Lung (tissue), 12 donors: Measurements from ENCODE around the gene PARP4. TPM values are rescaled to one million over a fixed set of nuclear protein-coding genes. Genes with fewer than 3 reads are reported as not detected.

Source experiments
- ATAC-seq: fragments of 200-7000 bp; cut with Tn5 transposase; one replicate; pipeline ENCODE4 v1.9.1; 2020; ENCODE audit warnings: moderate number of reproducible peaks; ENCODE audit not compliant: insufficient read depth, low FRiP score
- DNase-seq, 3 donors: peaks; one replicate each; pipeline ENCODE4 v3.0.0-alpha.2; 2013 to 2017
- H3K27ac ChIP-seq, 2 donors: one replicate each; pipeline ENCODE4 v1.5.1; 2013; ENCODE audit warnings: mild to moderate bottlenecking in 2 of 2, moderate library complexity in 2 of 2, control low read depth in 1 of 2, inconsistent platforms in 1 of 2, low read depth in 1 of 2, low read length in 1 of 2
- H3K27me3 ChIP-seq, 3 donors: one replicate each; pipeline ENCODE4 v1.5.1; 2013; ENCODE audit warnings: low read length in 2 of 3; ENCODE audit not compliant: control insufficient read depth in 3 of 3, insufficient read depth in 3 of 3
- H3K36me3 ChIP-seq, 4 donors: one replicate each; pipeline ENCODE4 v1.5.1; 2013; ENCODE audit warnings: low read length in 4 of 4, mild to moderate bottlenecking in 1 of 4, moderate library complexity in 1 of 4; ENCODE audit not compliant: control insufficient read depth in 4 of 4, insufficient read depth in 4 of 4
- H3K4me1 ChIP-seq, 5 donors: one replicate each; pipeline ENCODE4 v1.5.1; 2013; ENCODE audit warnings: low read length in 5 of 5, mild to moderate bottlenecking in 2 of 5, moderate library complexity in 1 of 5; ENCODE audit not compliant: control insufficient read depth in 5 of 5, insufficient read depth in 5 of 5
- H3K4me3 ChIP-seq: one replicate; pipeline ENCODE4 v1.5.1; 2013; ENCODE audit warnings: mild to moderate bottlenecking, control low read depth, moderate library complexity
- H3K9ac ChIP-seq, 2 donors: one replicate each; pipeline ENCODE4 v1.5.1; 2013; ENCODE audit warnings: low read length in 2 of 2, control low read depth in 1 of 2; ENCODE audit not compliant: insufficient read depth in 1 of 2
- H3K9me3 ChIP-seq, 4 donors: one replicate each; pipeline ENCODE4 v1.5.1; 2013; ENCODE audit warnings: low read length in 3 of 4, mild to moderate bottlenecking in 1 of 4, moderate library complexity in 1 of 4; ENCODE audit not compliant: control insufficient read depth in 4 of 4, insufficient read depth in 3 of 4
- CTCF ChIP-seq: IDR thresholded peaks from 2 replicates; pipeline ENCODE4 v1.5.1; 2012; ENCODE audit warnings: mild to moderate bottlenecking; ENCODE audit errors: control extremely low read depth, extremely low read depth
- WGBS, 2 donors: extraction: QIAGEN DNeasy Blood & Tissue Kit; methylation state at CpG; one replicate each; pipeline ENCODE4 v1.1.7; 2013; 5-methylcytosine and 5-hydroxymethylcytosine counted together
- polyA plus RNA-seq, 2 donors: library from polyadenylated mRNA; stranded (reverse); fragments of 200-250 nt; gene quantifications; one replicate each; pipeline ENCODE4 v1.2.1, GENCODE V29; 2013
- total RNA-seq, 2 donors: library from RNA; depleted of rRNA in 1 of 2; stranded (reverse); fragments of >200 nt in 1 of 2; gene quantifications; one replicate each; pipeline ENCODE4 v1.2.1, GENCODE V29; 2014 to 2021
- donor health status: control.
- donor health status: control.
- donor health status: Bipolar disorder and iron deficiency.
- donor health status: healthy.
- donor health status: DM: yes; HTN: yes; CAD: no.

PARP4 gene
- total and polyA plus RNA-seq, 4 donors: 18.4 to 61.1 (median 46.2) TPM

- ATAC-seq (no peak), DNase-seq (no peak)
- Histone ChIP-seq H3K27ac (no peak overlapping the region), H3K9me3 (no peaks in the 10 kb centered on the region), H3K36me3 (peaks cover 0 to 13% (median 5%) of the 10 kb centered on the region in 4 donors), H3K4me1 (peaks cover 0 to 6% (median 0%) of the 10 kb centered on the region in 5 donors), H3K27me3 (no peaks in the 10 kb centered on the region), H3K4me3 (no peak overlapping the region), H3K9ac (no peak overlapping the region)
- TF ChIP-seq CTCF: no peak
- WGBS, 2 donors: 94 to 96% methylated on average over 20 of the region's 20 CpGs
Observed at GRCh38 chr13:24505756-24506155, 6.8 kb downstream of the PARP4 start.

DNA sequence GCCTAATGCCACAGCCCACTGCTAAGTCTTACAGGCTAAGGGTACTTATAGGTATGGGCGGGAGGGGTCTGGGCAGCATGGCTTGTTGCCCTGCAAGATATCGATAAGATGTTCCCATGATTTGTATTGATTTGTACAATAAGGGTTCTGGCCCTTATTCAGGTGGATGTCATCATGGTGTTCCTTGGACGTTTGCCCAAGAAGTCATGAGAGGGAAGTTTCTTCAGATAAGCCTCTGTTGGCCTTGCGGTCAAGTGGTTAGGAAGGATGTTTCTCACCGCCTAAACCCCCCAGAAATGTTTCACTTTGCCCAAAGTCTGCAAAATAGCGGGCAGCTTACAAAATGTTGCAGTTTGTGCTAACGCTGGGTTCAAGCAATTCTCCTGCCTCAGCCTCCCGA is 7.3 kb downstream of the PARP4 start:
- WGBS, 2 donors: 46 to 67% methylated on average over 8 of the region's 8 CpGs
- ATAC-seq (peak; percentile 14), DNase-seq (no peak)
- no peaks in the 10 kb centered on the region for H3K9me3 ChIP-seq
- H3K4me3 ChIP-seq: no peak overlapping the region
- TF ChIP-seq CTCF: no peak
- no peak overlapping the region for H3K9ac ChIP-seq
- peaks cover 0 to 8% (median 0%) of the 10 kb centered on the region in 5 donors for H3K4me1 ChIP-seq
- H3K27ac ChIP-seq: no peak overlapping the region
- peaks cover 0 to 13% (median 5%) of the 10 kb centered on the region in 4 donors for H3K36me3 ChIP-seq
- no peaks in the 10 kb centered on the region for H3K27me3 ChIP-seq

- DNase-seq (no peak), ATAC-seq (no peak)
- no peaks in the 10 kb centered on the region for H3K27me3 ChIP-seq
- peaks cover 0 to 14% (median 5%) of the 10 kb centered on the region in 4 donors for H3K36me3 ChIP-seq
- H3K9me3 ChIP-seq: no peaks in the 10 kb centered on the region
- TF ChIP-seq CTCF: no peak
- H3K9ac ChIP-seq: no peak overlapping the region
- no peak overlapping the region for H3K27ac ChIP-seq
- peaks cover 0 to 8% (median 0%) of the 10 kb centered on the region in 5 donors for H3K4me1 ChIP-seq
- no peak overlapping the region for H3K4me3 ChIP-seq
- WGBS, 2 donors: 73 to 81% methylated on average over 4 of the region's 4 CpGs
Observed at GRCh38 chr13:24503379-24503696, 9.2 kb downstream of the PARP4 start.
